Measurements from ENCODE around the gene MAP2K5. TPM values are rescaled to one million over a fixed set of nuclear protein-coding genes. Genes with fewer than 3 reads are reported as not detected.

The MAP2K5 gene
- total RNA-seq, 1 experiment from 2014 or later: 15.0 TPM

DNA sequence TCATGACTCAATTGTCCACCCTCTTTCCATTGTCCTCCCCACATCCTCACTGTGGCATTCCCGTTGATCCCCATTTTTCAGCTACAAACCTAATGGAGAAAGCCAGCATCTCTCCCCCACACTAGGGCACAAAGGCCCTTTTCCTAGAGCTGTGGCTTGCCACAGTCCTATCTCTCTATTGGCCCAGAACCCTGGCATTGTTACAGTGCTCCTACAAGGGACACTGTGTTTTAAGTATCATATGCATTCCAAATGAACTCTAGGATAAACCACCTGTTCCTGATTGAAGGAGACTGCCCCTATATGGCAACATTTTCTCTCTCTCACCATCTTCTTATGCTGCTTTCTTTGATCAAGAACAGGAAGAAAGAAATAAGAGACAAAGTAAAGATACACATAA, 213.4 kb downstream of the MAP2K5 start:
- H3K27ac Mint-ChIP-seq: no peak overlapping the region
- no peaks in the 10 kb centered on the region for H3K23me2 ChIP-seq (ENCODE audit: insufficient read length, low read depth, low read length, poor library complexity, severe bottlenecking)
- no peaks in the 10 kb centered on the region for H3K27me3 ChIP-seq (ENCODE audit: insufficient read depth, low read length)
- H3K79me2 ChIP-seq (ENCODE audit: insufficient read depth, low read length): no peaks in the 10 kb centered on the region
- no peak overlapping the region for H2AK5ac ChIP-seq (ENCODE audit: insufficient read length, low read length)
- no peak overlapping the region for H3K9ac ChIP-seq (ENCODE audit: extremely low read depth, insufficient read length, low read length)
- no peak overlapping the region for H2AFZ ChIP-seq (ENCODE audit: low read length)
- H4K91ac ChIP-seq (ENCODE audit: insufficient read length, low read depth, low read length): no peak overlapping the region
- no peak overlapping the region for H2BK120ac ChIP-seq (ENCODE audit: low read depth, low read length, poor library complexity, severe bottlenecking)
- H3K14ac ChIP-seq (ENCODE audit: insufficient read depth, low read length): no peak overlapping the region
- no peak overlapping the region for H2BK15ac ChIP-seq (ENCODE audit: low read depth, low read length)
- H3K18ac ChIP-seq (ENCODE audit: insufficient read length, low read depth, low read length): no peak overlapping the region
- no peak overlapping the region for H2BK12ac ChIP-seq (ENCODE audit: insufficient read length, low read depth, low read length)
- TF ChIP-seq, protein P1, sequence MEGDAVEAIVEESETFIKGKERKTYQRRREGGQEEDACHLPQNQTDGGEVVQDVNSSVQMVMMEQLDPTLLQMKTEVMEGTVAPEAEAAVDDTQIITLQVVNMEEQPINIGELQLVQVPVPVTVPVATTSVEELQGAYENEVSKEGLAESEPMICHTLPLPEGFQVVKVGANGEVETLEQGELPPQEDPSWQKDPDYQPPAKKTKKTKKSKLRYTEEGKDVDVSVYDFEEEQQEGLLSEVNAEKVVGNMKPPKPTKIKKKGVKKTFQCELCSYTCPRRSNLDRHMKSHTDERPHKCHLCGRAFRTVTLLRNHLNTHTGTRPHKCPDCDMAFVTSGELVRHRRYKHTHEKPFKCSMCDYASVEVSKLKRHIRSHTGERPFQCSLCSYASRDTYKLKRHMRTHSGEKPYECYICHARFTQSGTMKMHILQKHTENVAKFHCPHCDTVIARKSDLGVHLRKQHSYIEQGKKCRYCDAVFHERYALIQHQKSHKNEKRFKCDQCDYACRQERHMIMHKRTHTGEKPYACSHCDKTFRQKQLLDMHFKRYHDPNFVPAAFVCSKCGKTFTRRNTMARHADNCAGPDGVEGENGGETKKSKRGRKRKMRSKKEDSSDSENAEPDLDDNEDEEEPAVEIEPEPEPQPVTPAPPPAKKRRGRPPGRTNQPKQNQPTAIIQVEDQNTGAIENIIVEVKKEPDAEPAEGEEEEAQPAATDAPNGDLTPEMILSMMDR (conservative IDR thresholded peaks at IDR 0.05): no peak
- H3T11ph ChIP-seq (ENCODE audit: low read length): no peak overlapping the region
- peaks cover under 1 to 2% of the 10 kb centered on the region in 2 experiments; a peak in 3 of 4 replicates for H3K4me1 Mint-ChIP-seq
- H3K23ac ChIP-seq (ENCODE audit: insufficient read length, low read depth, low read length): no peak overlapping the region
- WGBS (ENCODE audit: extremely low coverage, insufficient read length, low lambda C conversion rate): no CpG with 5 or more reads among the region's 1 CpG
- H3K79me1 ChIP-seq (ENCODE audit: insufficient read depth, low read depth, low read length, poor library complexity, severe bottlenecking): no peaks in the 10 kb centered on the region
- no peak overlapping the region for H3K56ac ChIP-seq (ENCODE audit: insufficient read length, low read depth, low read length)
- H3K27ac ChIP-seq (ENCODE audit: insufficient read length, low read depth, low read length): no peak overlapping the region
- H3K9me3 ChIP-seq (ENCODE audit: control insufficient read depth, low read depth, low read length): no peaks in the 10 kb centered on the region
- no peak overlapping the region for H2BK5ac ChIP-seq (ENCODE audit: insufficient read length, low read length)
- DNase-seq: no peak
- no peak overlapping the region for H2BK20ac ChIP-seq (ENCODE audit: low read depth, low read length, poor library complexity, severe bottlenecking)
- H3K4ac ChIP-seq (ENCODE audit: low read depth, low read length): no peak overlapping the region
- no peak overlapping the region for H3K4me2 ChIP-seq (ENCODE audit: insufficient read depth, insufficient read length, low read length)
- no peak overlapping the region for H3K4me3 Mint-ChIP-seq
- no peaks in the 10 kb centered on the region for H3K9me3 Mint-ChIP-seq
- no peaks in the 10 kb centered on the region for H4K20me1 ChIP-seq (ENCODE audit: control insufficient read depth, insufficient read depth, insufficient read length)
- H3K4me1 ChIP-seq (ENCODE audit: insufficient read depth, low read length): no peaks in the 10 kb centered on the region
- H3K27me3 Mint-ChIP-seq (ENCODE audit: low read depth): no peaks in the 10 kb centered on the region
- H4K8ac ChIP-seq (replicated peaks; ENCODE audit: insufficient read length, low read depth, low read length): no peak overlapping the region
- no peaks in the 10 kb centered on the region; a peak in 1 of 7 replicates for H3K36me3 Mint-ChIP-seq (ENCODE audit: insufficient read depth in 1 of 3, low read depth in 3 of 3)
- no peak overlapping the region for H4K5ac ChIP-seq (ENCODE audit: insufficient read length, low read depth, low read length)
